Lower lobe of right lung (tissue), 2 donors: ENCODE measurements around the gene EPB41. TPM values are rescaled to one million over a fixed set of nuclear protein-coding genes. Genes with fewer than 3 reads are reported as not detected.
A peak's percentile ranks its signal among the peaks of the same experiment; 100 is the strongest.

Experiments used
- ATAC-seq, 2 donors: fragments of 200-7000 bp; cut with Tn5 transposase; one replicate each; pipeline ENCODE4 v1.9.1; 2020 to 2022; ENCODE audit warnings: mild to moderate bottlenecking in 2 of 2, moderate library complexity in 2 of 2
- DNase-seq: peaks from one replicate; pipeline ENCODE4 v3.0.0-alpha.2; 2020
- H3K27ac ChIP-seq: fragments of 200-600 bp; one replicate; pipeline ENCODE4 v1.8.0; 2022
- H3K27me3 ChIP-seq: fragments of 200-600 bp; one replicate; pipeline ENCODE4 v1.8.0; 2022; ENCODE audit warnings: low read depth
- H3K36me3 ChIP-seq: fragments of 200-600 bp; one replicate; pipeline ENCODE4 v1.8.0; 2022; ENCODE audit warnings: mild to moderate bottlenecking
- H3K4me1 ChIP-seq: fragments of 200-600 bp; one replicate; pipeline ENCODE4 v1.8.0; 2022
- H3K4me3 ChIP-seq: fragments of 200-600 bp; one replicate; pipeline ENCODE4 v1.8.0; 2022; ENCODE audit warnings: mild to moderate bottlenecking
- H3K9me3 ChIP-seq: fragments of 200-600 bp; one replicate; pipeline ENCODE4 v1.8.0; 2022
- CTCF ChIP-seq: fragments of 200-600 bp; IDR thresholded peaks from one replicate; pipeline ENCODE4 v1.8.0; 2022; ENCODE audit warnings: antibody characterized with exemption, mild to moderate bottlenecking
- intact Hi-C: fragments of 100-400 bp; cut with DNase I; formaldehyde crosslinking; loops from one replicate; pipeline ENCODE4 v1.11.0; 2022
- total RNA-seq: library from RNA; stranded (reverse); fragmentation: NEBNext Ultra II Directional; extraction: Animal tissue kit (Norgen Biotek cat#: 25700); gene quantifications from one replicate; pipeline ENCODE4 v1.2.1, GENCODE V29; 2021
- donor health status: DM: no; HTN: yes; CAD: no; lungs with severe emphysema.

Gene EPB41
- total RNA-seq, 1 donor from 2014 or later = 58.6 TPM

GRCh38 chr1:28982198-28982597, 67.8 kb downstream of the EPB41 start:
- no peaks in the 10 kb centered on the region for H3K27me3 ChIP-seq
- no peaks in the 10 kb centered on the region for H3K4me1 ChIP-seq
- TF ChIP-seq CTCF = no peak
- H3K36me3 ChIP-seq = no peaks in the 10 kb centered on the region
- DNase-seq (no peak), ATAC-seq (no peak)
- no peaks in the 10 kb centered on the region for H3K9me3 ChIP-seq
- no peak overlapping the region for H3K27ac ChIP-seq
- intact Hi-C loops = no loop called here
- no peak overlapping the region for H3K4me3 ChIP-seq

- intact Hi-C loops = no loop called here
- H3K4me1 ChIP-seq = no peaks in the 10 kb centered on the region
- ATAC-seq (peak; percentile 27 to 34), DNase-seq (no peak)
- no peaks in the 10 kb centered on the region for H3K27me3 ChIP-seq
- TF ChIP-seq CTCF = no peak
- H3K4me3 ChIP-seq = no peak overlapping the region
- peaks cover 4% of the 10 kb centered on the region for H3K36me3 ChIP-seq
- H3K9me3 ChIP-seq = no peaks in the 10 kb centered on the region
- H3K27ac ChIP-seq = no peak overlapping the region
Observed at GRCh38 chr1:28983091-28983490, 68.7 kb downstream of the EPB41 start.

- H3K4me3 ChIP-seq = no peak overlapping the region
- H3K27ac ChIP-seq = no peak overlapping the region
- TF ChIP-seq CTCF = peak; percentile 19
- H3K4me1 ChIP-seq = no peaks in the 10 kb centered on the region
- H3K36me3 ChIP-seq = peaks cover 10% of the 10 kb centered on the region
- no peaks in the 10 kb centered on the region for H3K27me3 ChIP-seq
- intact Hi-C loops = no loop called here
- no peaks in the 10 kb centered on the region for H3K9me3 ChIP-seq
- ATAC-seq (peak; percentile 91), DNase-seq (peak; percentile 73)
Observed at GRCh38 chr1:28983509-28984310, 69.3 kb downstream of the EPB41 start.

GRCh38 chr1:28984311-28984684, 69.9 kb downstream of the EPB41 start:
- TF ChIP-seq CTCF = no peak
- intact Hi-C loops = no loop called here
- no peak for DNase-seq
- Histone ChIP-seq H3K9me3 (no peaks in the 10 kb centered on the region), H3K4me1 (no peaks in the 10 kb centered on the region), H3K27me3 (no peaks in the 10 kb centered on the region), H3K4me3 (no peak overlapping the region), H3K36me3 (peaks cover 15% of the 10 kb centered on the region), H3K27ac (no peak overlapping the region)
- no peak for ATAC-seq

- intact Hi-C loops = no loop called here
- no peaks in the 10 kb centered on the region for H3K27me3 ChIP-seq
- no peak overlapping the region for H3K4me3 ChIP-seq
- no peak for TF ChIP-seq CTCF
- H3K36me3 ChIP-seq = peaks cover 15% of the 10 kb centered on the region
- H3K4me1 ChIP-seq = no peaks in the 10 kb centered on the region
- ATAC-seq (no peak), DNase-seq (no peak)
- no peaks in the 10 kb centered on the region for H3K9me3 ChIP-seq
- no peak overlapping the region for H3K27ac ChIP-seq
Observed at GRCh38 chr1:28985427-28985826, 71.1 kb downstream of the EPB41 start.
